ENCODE measurements around the gene MIB2.

DNA sequence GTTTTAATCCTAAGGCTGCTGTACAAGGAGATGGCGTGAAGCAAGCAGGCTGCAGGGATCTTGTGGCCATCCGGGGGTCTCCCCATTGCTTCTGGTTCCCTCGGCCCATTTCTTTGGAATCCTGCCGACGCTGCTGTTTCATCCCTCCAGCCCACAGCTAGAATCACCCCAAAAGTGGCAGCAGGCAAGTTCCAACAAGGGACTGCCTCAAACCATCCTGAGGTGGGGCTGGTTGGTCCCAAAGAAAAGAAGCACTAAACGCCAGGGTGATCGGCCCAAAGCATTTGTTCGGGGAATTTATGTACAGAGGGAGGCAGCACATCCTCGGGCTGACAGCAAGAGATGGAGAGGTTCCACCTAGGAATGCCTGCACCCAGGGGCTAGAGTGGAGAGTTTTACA lies 4.5 kb upstream of the MIB2 start:
- TF ChIP-seq POLR2AphosphoS5 (IDR thresholded peaks at IDR 0.05) (no peak), POLR2A (IDR thresholded peaks at IDR 0.05; ENCODE audit: low read depth) (no peak), EP300 (IDR thresholded peaks at IDR 0.05) (no peak)
- TF ChIP-seq, protein P1, sequence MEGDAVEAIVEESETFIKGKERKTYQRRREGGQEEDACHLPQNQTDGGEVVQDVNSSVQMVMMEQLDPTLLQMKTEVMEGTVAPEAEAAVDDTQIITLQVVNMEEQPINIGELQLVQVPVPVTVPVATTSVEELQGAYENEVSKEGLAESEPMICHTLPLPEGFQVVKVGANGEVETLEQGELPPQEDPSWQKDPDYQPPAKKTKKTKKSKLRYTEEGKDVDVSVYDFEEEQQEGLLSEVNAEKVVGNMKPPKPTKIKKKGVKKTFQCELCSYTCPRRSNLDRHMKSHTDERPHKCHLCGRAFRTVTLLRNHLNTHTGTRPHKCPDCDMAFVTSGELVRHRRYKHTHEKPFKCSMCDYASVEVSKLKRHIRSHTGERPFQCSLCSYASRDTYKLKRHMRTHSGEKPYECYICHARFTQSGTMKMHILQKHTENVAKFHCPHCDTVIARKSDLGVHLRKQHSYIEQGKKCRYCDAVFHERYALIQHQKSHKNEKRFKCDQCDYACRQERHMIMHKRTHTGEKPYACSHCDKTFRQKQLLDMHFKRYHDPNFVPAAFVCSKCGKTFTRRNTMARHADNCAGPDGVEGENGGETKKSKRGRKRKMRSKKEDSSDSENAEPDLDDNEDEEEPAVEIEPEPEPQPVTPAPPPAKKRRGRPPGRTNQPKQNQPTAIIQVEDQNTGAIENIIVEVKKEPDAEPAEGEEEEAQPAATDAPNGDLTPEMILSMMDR (IDR thresholded peaks at IDR 0.05) = no peak
